ENCODE data around the gene MSI2.

Gene MSI2

GRCh38 chr17:57727630-57728175, 471.4 kb downstream of the MSI2 start:
- no peak overlapping the region for H4K91ac ChIP-seq (ENCODE audit: low read depth, low read length)
- no peak overlapping the region for H3K4ac ChIP-seq (ENCODE audit: low read depth, low read length)
- H3K36me3 ChIP-seq (ENCODE audit: control insufficient read depth in 1 of 2, insufficient read depth in 2 of 2, low read length in 2 of 2), result no peaks in the 10 kb centered on the region
- H3K23ac ChIP-seq (ENCODE audit: low read length), result no peak overlapping the region
- no peak overlapping the region for H2BK5ac ChIP-seq (ENCODE audit: low read depth, low read length, poor library complexity)
- H3K79me2 ChIP-seq (ENCODE audit: control insufficient read depth, insufficient read depth, low read length, poor library complexity), result peaks cover 2% of the 10 kb centered on the region
- H3K27ac ChIP-seq (ENCODE audit: low read depth, low read length), result no peak overlapping the region
- H2BK120ac ChIP-seq (ENCODE audit: insufficient read depth, low read length, poor library complexity), result no peak overlapping the region
- H3K9ac ChIP-seq (ENCODE audit: low read length), result no peak overlapping the region
- no CpG with 5 or more reads among the region's 8 CpGs for WGBS (ENCODE audit: extremely low coverage, insufficient coverage, insufficient read length)
- H3K18ac ChIP-seq (ENCODE audit: low read length), result no peak overlapping the region
- H2AFZ ChIP-seq (ENCODE audit: insufficient read depth, low read length, poor library complexity), result no peak overlapping the region
- peaks cover 5% of the 10 kb centered on the region for H3K79me1 ChIP-seq (ENCODE audit: low read length)
- no peak overlapping the region for H3K4me2 ChIP-seq (ENCODE audit: low read length)
- no peak overlapping the region for H2AK5ac ChIP-seq (ENCODE audit: low read length)
- no peaks in the 10 kb centered on the region for H3K27me3 ChIP-seq (ENCODE audit: insufficient read depth, low read length)
- peaks cover 2% of the 10 kb centered on the region for H3K9me3 ChIP-seq (ENCODE audit: insufficient read depth, low read depth, low read length)
- H4K12ac ChIP-seq (ENCODE audit: low read depth, low read length), result no peak overlapping the region
- H3K4me1 ChIP-seq (ENCODE audit: control insufficient read depth in 1 of 2, insufficient read depth in 2 of 2, low read length in 2 of 2), result peaks cover 4 to 13% of the 10 kb centered on the region in 2 experiments
- no peak overlapping the region for H3K14ac ChIP-seq (ENCODE audit: low read length)
- H4K8ac ChIP-seq (ENCODE audit: low read depth, low read length), result no peak overlapping the region
- no peak overlapping the region for H3K4me3 ChIP-seq (ENCODE audit: low read depth, low read length)
- DNase-seq, result no peak
- H2BK12ac ChIP-seq (ENCODE audit: low read length), result no peak overlapping the region

GRCh38 chr17:57730026-57730701, 473.8 kb downstream of the MSI2 start:
- peaks cover 2% of the 10 kb centered on the region for H3K9me3 ChIP-seq (ENCODE audit: insufficient read depth, low read depth, low read length)
- no peaks in the 10 kb centered on the region for H3K27me3 ChIP-seq (ENCODE audit: insufficient read depth, low read length)
- no peak for DNase-seq
- H3K4ac ChIP-seq (ENCODE audit: low read depth, low read length), result no peak overlapping the region
- 100% methylated on average over 1 of the region's 3 CpGs for WGBS (ENCODE audit: extremely low coverage, insufficient coverage, insufficient read length)
- H3K27ac ChIP-seq (ENCODE audit: low read depth, low read length), result no peak overlapping the region
- no peak overlapping the region for H3K4me2 ChIP-seq (ENCODE audit: low read length)
- no peak overlapping the region for H3K18ac ChIP-seq (ENCODE audit: low read length)
- no peak overlapping the region for H3K4me3 ChIP-seq (ENCODE audit: low read depth, low read length)
- no peak overlapping the region for H2AFZ ChIP-seq (ENCODE audit: insufficient read depth, low read length, poor library complexity)
- H3K9ac ChIP-seq (ENCODE audit: low read length), result no peak overlapping the region
- no peaks in the 10 kb centered on the region for H3K4me1 ChIP-seq (ENCODE audit: control insufficient read depth in 1 of 2, insufficient read depth in 2 of 2, low read length in 2 of 2)
- no peak overlapping the region for H2BK120ac ChIP-seq (ENCODE audit: insufficient read depth, low read length, poor library complexity)
- H3K79me1 ChIP-seq (ENCODE audit: low read length), result no peaks in the 10 kb centered on the region
- H3K23ac ChIP-seq (ENCODE audit: low read length), result no peak overlapping the region
- H4K12ac ChIP-seq (ENCODE audit: low read depth, low read length), result no peak overlapping the region
- H3K14ac ChIP-seq (ENCODE audit: low read length), result no peak overlapping the region
- no peaks in the 10 kb centered on the region for H3K79me2 ChIP-seq (ENCODE audit: control insufficient read depth, insufficient read depth, low read length, poor library complexity)
- H2BK5ac ChIP-seq (ENCODE audit: low read depth, low read length, poor library complexity), result no peak overlapping the region
- H2BK12ac ChIP-seq (ENCODE audit: low read length), result no peak overlapping the region
- no peaks in the 10 kb centered on the region for H3K36me3 ChIP-seq (ENCODE audit: control insufficient read depth in 1 of 2, insufficient read depth in 2 of 2, low read length in 2 of 2)
- H4K91ac ChIP-seq (ENCODE audit: low read depth, low read length), result no peak overlapping the region
- no peak overlapping the region for H4K8ac ChIP-seq (ENCODE audit: low read depth, low read length)
- no peak overlapping the region for H2AK5ac ChIP-seq (ENCODE audit: low read length)

GRCh38 chr17:57732062-57732461, 475.7 kb downstream of the MSI2 start:
- WGBS (ENCODE audit: extremely low coverage, insufficient coverage, insufficient read length), result no CpG with 5 or more reads among the region's 3 CpGs

GRCh38 chr17:57733085-57733484, 476.8 kb downstream of the MSI2 start:
- Histone ChIP-seq H3K9me3 (ENCODE audit: insufficient read depth, low read depth, low read length) (peaks cover 2% of the 10 kb centered on the region), H3K27ac (ENCODE audit: low read depth, low read length) (no peak overlapping the region), H3K36me3 (ENCODE audit: control insufficient read depth in 1 of 2, insufficient read depth in 2 of 2, low read length in 2 of 2) (no peaks in the 10 kb centered on the region), H3K4ac (ENCODE audit: low read depth, low read length) (no peak overlapping the region), H3K79me1 (ENCODE audit: low read length) (no peaks in the 10 kb centered on the region), H4K91ac (ENCODE audit: low read depth, low read length) (no peak overlapping the region), H3K27me3 (ENCODE audit: insufficient read depth, low read length) (no peaks in the 10 kb centered on the region), H2AK5ac (ENCODE audit: low read length) (no peak overlapping the region), H3K18ac (ENCODE audit: low read length) (no peak overlapping the region), H2BK12ac (ENCODE audit: low read length) (no peak overlapping the region), H2AFZ (ENCODE audit: insufficient read depth, low read length, poor library complexity) (no peak overlapping the region), H4K12ac (ENCODE audit: low read depth, low read length) (no peak overlapping the region), H3K9ac (ENCODE audit: low read length) (no peak overlapping the region), H3K79me2 (ENCODE audit: control insufficient read depth, insufficient read depth, low read length, poor library complexity) (no peaks in the 10 kb centered on the region), H4K8ac (ENCODE audit: low read depth, low read length) (no peak overlapping the region), H3K23ac (ENCODE audit: low read length) (no peak overlapping the region), H2BK5ac (ENCODE audit: low read depth, low read length, poor library complexity) (no peak overlapping the region), H3K14ac (ENCODE audit: low read length) (no peak overlapping the region), H3K4me3 (ENCODE audit: low read depth, low read length) (no peak overlapping the region), H2BK120ac (ENCODE audit: insufficient read depth, low read length, poor library complexity) (no peak overlapping the region), H3K4me1 (ENCODE audit: control insufficient read depth in 1 of 2, insufficient read depth in 2 of 2, low read length in 2 of 2) (no peaks in the 10 kb centered on the region), H3K4me2 (ENCODE audit: low read length) (no peak overlapping the region)
- DNase-seq, result no peak
- no CpG with 5 or more reads among the region's 2 CpGs for WGBS (ENCODE audit: extremely low coverage, insufficient coverage, insufficient read length)

More at GRCh38 chr17:57732062-57732461, 475.7 kb downstream of the MSI2 start:
- no peak overlapping the region for H3K4me2 ChIP-seq (ENCODE audit: low read length)
- peaks cover 2% of the 10 kb centered on the region for H3K9me3 ChIP-seq (ENCODE audit: insufficient read depth, low read depth, low read length)
- H3K23ac ChIP-seq (ENCODE audit: low read length), result no peak overlapping the region
- H2BK120ac ChIP-seq (ENCODE audit: insufficient read depth, low read length, poor library complexity), result no peak overlapping the region
- no peak overlapping the region for H3K14ac ChIP-seq (ENCODE audit: low read length)
- no peak overlapping the region for H3K9ac ChIP-seq (ENCODE audit: low read length)
- no peak overlapping the region for H2AK5ac ChIP-seq (ENCODE audit: low read length)
- no peaks in the 10 kb centered on the region for H3K79me1 ChIP-seq (ENCODE audit: low read length)
- no peak overlapping the region for H3K18ac ChIP-seq (ENCODE audit: low read length)
- no peaks in the 10 kb centered on the region for H3K79me2 ChIP-seq (ENCODE audit: control insufficient read depth, insufficient read depth, low read length, poor library complexity)
- H4K91ac ChIP-seq (ENCODE audit: low read depth, low read length), result no peak overlapping the region
- H3K4me1 ChIP-seq (ENCODE audit: control insufficient read depth in 1 of 2, insufficient read depth in 2 of 2, low read length in 2 of 2), result no peaks in the 10 kb centered on the region
- no peak for DNase-seq
- no peaks in the 10 kb centered on the region for H3K27me3 ChIP-seq (ENCODE audit: insufficient read depth, low read length)
- no peak overlapping the region for H4K8ac ChIP-seq (ENCODE audit: low read depth, low read length)
- no peak overlapping the region for H2BK12ac ChIP-seq (ENCODE audit: low read length)
- no peak overlapping the region for H3K4ac ChIP-seq (ENCODE audit: low read depth, low read length)
- no peak overlapping the region for H3K4me3 ChIP-seq (ENCODE audit: low read depth, low read length)
- H2BK5ac ChIP-seq (ENCODE audit: low read depth, low read length, poor library complexity), result no peak overlapping the region
- H3K36me3 ChIP-seq (ENCODE audit: control insufficient read depth in 1 of 2, insufficient read depth in 2 of 2, low read length in 2 of 2), result no peaks in the 10 kb centered on the region
- no peak overlapping the region for H4K12ac ChIP-seq (ENCODE audit: low read depth, low read length)
- H3K27ac ChIP-seq (ENCODE audit: low read depth, low read length), result no peak overlapping the region
- H2AFZ ChIP-seq (ENCODE audit: insufficient read depth, low read length, poor library complexity), result no peak overlapping the region
